Glutamatergic neuron (in vitro differentiated cells): ENCODE measurements around the gene AP2A1. TPM values are rescaled to one million over a fixed set of nuclear protein-coding genes. Genes with fewer than 3 reads are reported as not detected.

Experiments
- DNase-seq: peaks from one replicate; pipeline ENCODE4 v3.0.0; 2022
- H3K27ac Mint-ChIP-seq: one replicate; pipeline ENCODE4 v1.8.0; 2020; ENCODE audit warnings: mild to moderate bottlenecking, mixed read lengths, inconsistent platforms; ENCODE audit not compliant: unreplicated experiment
- H3K27me3 Mint-ChIP-seq: one replicate; pipeline ENCODE4 v1.8.0; 2020; ENCODE audit warnings: mild to moderate bottlenecking, moderate library complexity, mixed read lengths, inconsistent platforms; ENCODE audit not compliant: unreplicated experiment
- H3K36me3 Mint-ChIP-seq: one replicate; pipeline ENCODE4 v1.8.0; 2020; ENCODE audit warnings: mild to moderate bottlenecking, mixed read lengths, inconsistent platforms; ENCODE audit not compliant: unreplicated experiment
- H3K4me1 Mint-ChIP-seq: one replicate; pipeline ENCODE4 v1.8.0; 2020; ENCODE audit warnings: mild to moderate bottlenecking, low read depth, mixed read lengths, inconsistent platforms; ENCODE audit not compliant: unreplicated experiment
- H3K4me3 Mint-ChIP-seq: one replicate; pipeline ENCODE4 v1.8.0; 2020; ENCODE audit warnings: mild to moderate bottlenecking, mixed read lengths, inconsistent platforms; ENCODE audit not compliant: unreplicated experiment
- H3K9me3 Mint-ChIP-seq: one replicate; pipeline ENCODE4 v1.8.0; 2020; ENCODE audit warnings: mild to moderate bottlenecking, moderate library complexity, mixed read lengths, inconsistent platforms; ENCODE audit not compliant: unreplicated experiment
- CTCF ChIP-seq: fragments of 200-600 bp; sonication (generic); IDR thresholded peaks from one replicate; pipeline ENCODE4 v1.5.0; 2021; ENCODE audit not compliant: partially characterized antibody, unreplicated experiment
- total RNA-seq: library from RNA; stranded (reverse); fragmentation: NEBNext Ultra II Directional; extraction: Animal tissue kit (Norgen Biotek cat#: 25700); gene quantifications from one replicate; pipeline ENCODE4 v1.2.1, GENCODE V29; 2021; ENCODE audit not compliant: unreplicated experiment

AP2A1 gene
- total RNA-seq, 1 donor from 2014 or later, result 175 TPM

- H3K27me3 Mint-ChIP-seq, result peaks cover 7% of the 10 kb centered on the region
- H3K36me3 Mint-ChIP-seq, result peaks cover 20% of the 10 kb centered on the region
- no peaks in the 10 kb centered on the region for H3K4me1 Mint-ChIP-seq
- H3K4me3 Mint-ChIP-seq, result no peak overlapping the region
- DNase-seq, result no peak
- H3K9me3 Mint-ChIP-seq, result peaks cover 3% of the 10 kb centered on the region
- no peak for TF ChIP-seq CTCF
- no peak overlapping the region for H3K27ac Mint-ChIP-seq
Measured at GRCh38 chr19:49836176-49837008, 69.6 kb downstream of the AP2A1 start.

GRCh38 chr19:49837009-49837310 lies 70.2 kb downstream of the AP2A1 start:
- Mint-ChIP-seq H3K36me3 (peaks cover 20% of the 10 kb centered on the region), H3K27ac (peak overlapping the region; percentile 52), H3K9me3 (peaks cover 3% of the 10 kb centered on the region), H3K4me3 (no peak overlapping the region), H3K27me3 (peaks cover 7% of the 10 kb centered on the region), H3K4me1 (no peaks in the 10 kb centered on the region)
- no peak for DNase-seq
- no peak for TF ChIP-seq CTCF

- Mint-ChIP-seq H3K9me3 (peaks cover 1% of the 10 kb centered on the region), H3K27ac (peak overlapping the region; percentile 52), H3K27me3 (peaks cover 5% of the 10 kb centered on the region), H3K4me3 (no peak overlapping the region), H3K4me1 (no peaks in the 10 kb centered on the region), H3K36me3 (peaks cover 20% of the 10 kb centered on the region)
- DNase-seq, result no peak
- no peak for TF ChIP-seq CTCF
Measured at GRCh38 chr19:49837425-49837824, 70.6 kb downstream of the AP2A1 start.

- peaks cover 4% of the 10 kb centered on the region for H3K27me3 Mint-ChIP-seq
- no peak overlapping the region for H3K27ac Mint-ChIP-seq
- no peak for TF ChIP-seq CTCF
- H3K9me3 Mint-ChIP-seq, result no peaks in the 10 kb centered on the region
- no peak overlapping the region for H3K4me3 Mint-ChIP-seq
- peaks cover 20% of the 10 kb centered on the region for H3K36me3 Mint-ChIP-seq
- H3K4me1 Mint-ChIP-seq, result no peaks in the 10 kb centered on the region
- DNase-seq, result no peak
Measured at GRCh38 chr19:49838885-49839588, 72.2 kb downstream of the AP2A1 start.

- no peak for DNase-seq
- Mint-ChIP-seq H3K27ac (no peak overlapping the region), H3K36me3 (peaks cover 20% of the 10 kb centered on the region), H3K4me1 (no peaks in the 10 kb centered on the region), H3K4me3 (no peak overlapping the region), H3K9me3 (no peaks in the 10 kb centered on the region), H3K27me3 (peaks cover 4% of the 10 kb centered on the region)
- TF ChIP-seq CTCF, result no peak
Measured at GRCh38 chr19:49839713-49840112, 72.9 kb downstream of the AP2A1 start.
